PC-9 (cell line): ENCODE results near the gene HHIPL1. TPM values are rescaled to one million over a fixed set of nuclear protein-coding genes. Genes with fewer than 3 reads are reported as not detected.

ENCODE experiments used
- BruUV-seq: library from RNA; stranded (reverse); fragments of 400-500 nt; replicated peaks from 2 replicates; lab custom pipeline; 2021; lab: Mats Ljungman, UMichigan
- CTCF ChIA-PET: fragments of 300-600 bp; sonication (Branson Sonifier 250); formaldehyde crosslinking; loops from one replicate; lab custom pipeline; 2022; ENCODE audit warnings: antibody characterized with exemption; lab: Charles Lee
- POLR2A ChIA-PET: fragments of 300-600 bp; sonication (Branson Sonifier 250); formaldehyde crosslinking; loops from one replicate; lab custom pipeline; 2022; ENCODE audit warnings: antibody characterized with exemption; ENCODE audit not compliant: unreplicated experiment; lab: Charles Lee
- DNase-seq, 2 experiments: peaks; one replicate each; pipeline versions ENCODE4 v3.0.0 to v3.0.0-alpha.2; 2015 to 2022; ENCODE audit warnings: mixed read lengths in 1 of 2
- H2AFZ ChIP-seq: fragments of 200-600 bp; sonication (generic); 2 replicates; pipeline ENCODE4 v1.8.1; 2017; ENCODE audit warnings: antibody characterized with exemption
- H3F3A ChIP-seq: fragments of 200-600 bp; sonication (generic); 2 replicates; pipeline ENCODE4 v1.8.1; 2017; ENCODE audit warnings: antibody characterized with exemption, mild to moderate bottlenecking, low read depth; ENCODE audit not compliant: insufficient read depth
- H3K27ac ChIP-seq: fragments of 200-600 bp; sonication (generic); 2 replicates; pipeline ENCODE4 v1.6.1; 2016; ENCODE audit warnings: mixed run types
- H3K27me3 ChIP-seq: fragments of 200-600 bp; sonication (generic); 2 replicates; pipeline ENCODE4 v1.6.1; 2016; ENCODE audit warnings: low read depth, mixed run types; ENCODE audit not compliant: insufficient read depth
- H3K36me3 ChIP-seq: fragments of 200-600 bp; sonication (generic); 2 replicates; pipeline ENCODE4 v1.6.1; 2016; ENCODE audit warnings: low read depth, mixed run types
- H3K4me1 ChIP-seq: fragments of 200-600 bp; sonication (generic); replicated peaks from 2 replicates; pipeline ENCODE4 v1.6.1; 2016; ENCODE audit warnings: mixed run types; ENCODE audit not compliant: insufficient read depth
- H3K4me2 ChIP-seq: fragments of 200-600 bp; sonication (generic); 2 replicates; pipeline ENCODE4 v1.6.1; 2017; ENCODE audit warnings: mixed run types
- H3K4me3 ChIP-seq: fragments of 200-600 bp; sonication (generic); 2 replicates; pipeline ENCODE4 v1.6.1; 2016; ENCODE audit warnings: mixed run types
- H3K79me2 ChIP-seq: fragments of 200-600 bp; sonication (generic); 2 replicates; pipeline ENCODE4 v1.6.1; 2017; ENCODE audit warnings: low read depth, mixed run types
- H3K9me2 ChIP-seq: fragments of 200-600 bp; sonication (generic); 2 replicates; pipeline ENCODE4 v1.8.1; 2017; ENCODE audit warnings: mild to moderate bottlenecking; ENCODE audit not compliant: insufficient read depth
- H3K9me3 ChIP-seq: fragments of 200-600 bp; sonication (generic); 2 replicates; pipeline ENCODE4 v1.8.1; 2016; ENCODE audit warnings: low read depth; ENCODE audit not compliant: insufficient read depth
- H4K20me1 ChIP-seq: fragments of 200-600 bp; sonication (generic); 2 replicates; pipeline ENCODE4 v1.8.1; 2017; ENCODE audit not compliant: insufficient read depth
- CTCF ChIP-seq: fragments of 200-600 bp; sonication (generic); conservative IDR thresholded peaks from 2 replicates; pipeline ENCODE4 v1.6.1; 2017; ENCODE audit warnings: mixed run types, antibody characterized with exemption, mild to moderate bottlenecking, moderate library complexity
- EZH2 ChIP-seq: fragments of 200-600 bp; sonication (generic); IDR thresholded peaks from 2 replicates; pipeline ENCODE4 v1.8.0; 2017; ENCODE audit warnings: antibody characterized with exemption, low read depth
- intact Hi-C: fragments of 100-400 bp; cut with micrococcal nuclease; formaldehyde crosslinking; loops from one replicate; pipeline ENCODE4 v1.10.0; 2022; ENCODE audit not compliant: unreplicated experiment
- total RNA-seq: library from RNA; stranded (reverse); gene quantifications from 2 replicates; pipeline ENCODE4 v1.2.3, GENCODE V29; 2021

HHIPL1 gene
- total RNA-seq, 1 experiment from 2014 or later, result 0.28 TPM

- Histone ChIP-seq H3K9me3 (no peaks in the 10 kb centered on the region), H2AFZ (no peak overlapping the region), H3K79me2 (no peaks in the 10 kb centered on the region), H3K36me3 (no peaks in the 10 kb centered on the region), H3F3A (no peaks in the 10 kb centered on the region), H3K4me1 (no peaks in the 10 kb centered on the region), H3K27ac (no peak overlapping the region), H3K27me3 (no peaks in the 10 kb centered on the region), H4K20me1 (no peaks in the 10 kb centered on the region), H3K4me3 (no peak overlapping the region), H3K4me2 (no peak overlapping the region), H3K9me2 (no peaks in the 10 kb centered on the region)
- intact Hi-C loops, result no loop called here
- POLR2A ChIA-PET, result no interaction called here
- CTCF ChIA-PET, result no interaction called here
- BruUV-seq, result no TSS peak
- DNase-seq, result no peak
- TF ChIP-seq CTCF, result no peak
Observed at GRCh38 chr14:99671235-99672224, 26.6 kb downstream of the HHIPL1 start.

GRCh38 chr14:99672506-99673304 is 27.8 kb downstream of the HHIPL1 start:
- Histone ChIP-seq H3K79me2 (no peaks in the 10 kb centered on the region), H3K27ac (no peak overlapping the region), H2AFZ (no peak overlapping the region), H3K36me3 (no peaks in the 10 kb centered on the region), H4K20me1 (no peaks in the 10 kb centered on the region), H3K4me2 (no peak overlapping the region), H3F3A (no peaks in the 10 kb centered on the region), H3K9me2 (no peaks in the 10 kb centered on the region), H3K4me1 (no peaks in the 10 kb centered on the region), H3K27me3 (no peaks in the 10 kb centered on the region), H3K9me3 (no peaks in the 10 kb centered on the region), H3K4me3 (no peak overlapping the region)
- CTCF ChIA-PET, result no interaction called here
- POLR2A ChIA-PET, result interaction anchor here (0.7 kb wide), 1 partner anchor 16 kb away, joined by 4 read pairs; no protein-coding TSS in a partner anchor
- TF ChIP-seq CTCF (no peak), EZH2 (no peak)
- no peak for DNase-seq
- intact Hi-C loops, result no loop called here
- no TSS peak for BruUV-seq

GRCh38 chr14:99673305-99674063 is 28.6 kb downstream of the HHIPL1 start:
- BruUV-seq, result no TSS peak
- intact Hi-C loops, result no loop called here
- no peaks in the 10 kb centered on the region for H3K36me3 ChIP-seq

More at GRCh38 chr14:99673305-99674063, 28.6 kb downstream of the HHIPL1 start:
- H3K4me2 ChIP-seq, result no peak overlapping the region
- H4K20me1 ChIP-seq, result no peaks in the 10 kb centered on the region
- TF ChIP-seq CTCF (no peak), EZH2 (no peak)
- H2AFZ ChIP-seq, result no peak overlapping the region
- DNase-seq, result no peak
- no peaks in the 10 kb centered on the region for H3K9me3 ChIP-seq
- H3K4me1 ChIP-seq, result no peaks in the 10 kb centered on the region
- H3F3A ChIP-seq, result no peaks in the 10 kb centered on the region
- H3K27ac ChIP-seq, result no peak overlapping the region
- no peaks in the 10 kb centered on the region for H3K79me2 ChIP-seq
- POLR2A ChIA-PET, result interaction anchor here (0.7 kb wide), 1 partner anchor 17 kb away, joined by 4 read pairs; no protein-coding TSS in a partner anchor
- CTCF ChIA-PET, result no interaction called here
- no peak overlapping the region for H3K4me3 ChIP-seq
- H3K27me3 ChIP-seq, result no peaks in the 10 kb centered on the region
- H3K9me2 ChIP-seq, result no peaks in the 10 kb centered on the region
